ENCODE measurements around the gene ITGA7. TPM values are rescaled to one million over a fixed set of nuclear protein-coding genes. Genes with fewer than 3 reads are reported as not detected.

The ITGA7 gene
- total and polyA plus RNA-seq, 2 experiments from 2014 or later, result 39.5 to 101 TPM

DNA sequence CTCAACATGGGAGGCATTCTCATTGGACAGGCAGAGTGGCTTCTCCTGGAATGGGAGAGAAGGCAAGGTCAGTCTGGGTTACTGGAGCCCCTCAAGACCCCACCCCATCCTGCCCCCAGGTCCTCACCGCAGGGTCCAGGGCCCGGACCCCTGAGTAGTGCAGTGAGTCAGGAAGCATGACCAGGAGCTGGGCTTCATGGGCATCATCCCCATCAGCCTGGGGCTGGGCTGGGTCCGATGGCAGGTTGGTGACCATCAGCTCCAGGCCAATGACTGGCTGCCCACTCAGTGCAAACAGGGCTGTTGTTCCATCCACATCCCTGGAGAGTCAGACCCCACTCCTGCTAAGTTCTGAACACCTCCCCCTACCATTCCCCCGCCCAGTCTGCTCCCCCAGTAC, 13.1 kb downstream of the ITGA7 start:
- H3K4me1 ChIP-seq (ENCODE audit: low read depth), result no peaks in the 10 kb centered on the region
- DNase-seq (ENCODE audit: low read depth in 1 of 2, low spot score in 1 of 2), result no peak
- TF ChIP-seq, protein P1, sequence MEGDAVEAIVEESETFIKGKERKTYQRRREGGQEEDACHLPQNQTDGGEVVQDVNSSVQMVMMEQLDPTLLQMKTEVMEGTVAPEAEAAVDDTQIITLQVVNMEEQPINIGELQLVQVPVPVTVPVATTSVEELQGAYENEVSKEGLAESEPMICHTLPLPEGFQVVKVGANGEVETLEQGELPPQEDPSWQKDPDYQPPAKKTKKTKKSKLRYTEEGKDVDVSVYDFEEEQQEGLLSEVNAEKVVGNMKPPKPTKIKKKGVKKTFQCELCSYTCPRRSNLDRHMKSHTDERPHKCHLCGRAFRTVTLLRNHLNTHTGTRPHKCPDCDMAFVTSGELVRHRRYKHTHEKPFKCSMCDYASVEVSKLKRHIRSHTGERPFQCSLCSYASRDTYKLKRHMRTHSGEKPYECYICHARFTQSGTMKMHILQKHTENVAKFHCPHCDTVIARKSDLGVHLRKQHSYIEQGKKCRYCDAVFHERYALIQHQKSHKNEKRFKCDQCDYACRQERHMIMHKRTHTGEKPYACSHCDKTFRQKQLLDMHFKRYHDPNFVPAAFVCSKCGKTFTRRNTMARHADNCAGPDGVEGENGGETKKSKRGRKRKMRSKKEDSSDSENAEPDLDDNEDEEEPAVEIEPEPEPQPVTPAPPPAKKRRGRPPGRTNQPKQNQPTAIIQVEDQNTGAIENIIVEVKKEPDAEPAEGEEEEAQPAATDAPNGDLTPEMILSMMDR (IDR thresholded peaks at IDR 0.05; ENCODE audit: low read depth, low read length), result no peak
- no peak overlapping the region for H3K4me3 ChIP-seq
- H3K27me3 ChIP-seq, result no peaks in the 10 kb centered on the region
- H3K27ac ChIP-seq, result no peak overlapping the region
- H3K36me3 ChIP-seq, result peaks cover 27% of the 10 kb centered on the region
- H3K9me3 ChIP-seq (ENCODE audit: low read depth), result no peaks in the 10 kb centered on the region

GRCh38 chr12:55694188-55694515, 13.6 kb downstream of the ITGA7 start:
- no peak for DNase-seq (ENCODE audit: low read depth in 1 of 2, low spot score in 1 of 2)
- TF ChIP-seq, protein P1 (IDR thresholded peaks at IDR 0.05; ENCODE audit: low read depth, low read length), result no peak
- H3K27me3 ChIP-seq, result no peaks in the 10 kb centered on the region

GRCh38 chr12:55693323-55694187, 14.1 kb downstream of the ITGA7 start:
- no peak overlapping the region for H3K27ac ChIP-seq
- no peaks in the 10 kb centered on the region for H3K4me1 ChIP-seq (ENCODE audit: low read depth)
- H3K4me3 ChIP-seq, result no peak overlapping the region
- no peaks in the 10 kb centered on the region for H3K9me3 ChIP-seq (ENCODE audit: low read depth)
- no peak for DNase-seq (ENCODE audit: low read depth in 1 of 2, low spot score in 1 of 2)
- H3K27me3 ChIP-seq, result no peaks in the 10 kb centered on the region
- TF ChIP-seq, protein P1 (IDR thresholded peaks at IDR 0.05; ENCODE audit: low read depth, low read length), result no peak
- peaks cover 27% of the 10 kb centered on the region for H3K36me3 ChIP-seq

More at GRCh38 chr12:55694188-55694515, 13.6 kb downstream of the ITGA7 start:
- Histone ChIP-seq H3K36me3 (peaks cover 27% of the 10 kb centered on the region), H3K4me1 (ENCODE audit: low read depth) (no peaks in the 10 kb centered on the region), H3K4me3 (no peak overlapping the region), H3K9me3 (ENCODE audit: low read depth) (no peaks in the 10 kb centered on the region), H3K27ac (no peak overlapping the region)

GRCh38 chr12:55692631-55693322, 14.9 kb downstream of the ITGA7 start:
- no peak for DNase-seq (ENCODE audit: low read depth in 1 of 2, low spot score in 1 of 2)

More at GRCh38 chr12:55692631-55693322, 14.9 kb downstream of the ITGA7 start:
- H3K27ac ChIP-seq, result no peak overlapping the region
- H3K36me3 ChIP-seq, result peaks cover 27% of the 10 kb centered on the region
- H3K4me3 ChIP-seq, result no peak overlapping the region
- H3K4me1 ChIP-seq (ENCODE audit: low read depth), result no peaks in the 10 kb centered on the region
- H3K9me3 ChIP-seq (ENCODE audit: low read depth), result no peaks in the 10 kb centered on the region
- no peaks in the 10 kb centered on the region for H3K27me3 ChIP-seq
- TF ChIP-seq, protein P1 (IDR thresholded peaks at IDR 0.05; ENCODE audit: low read depth, low read length), result no peak
